Panc1 (cell line): ENCODE data around the gene PMPCA. TPM values are rescaled to one million over a fixed set of nuclear protein-coding genes. Genes with fewer than 3 reads are reported as not detected.

Source experiments
- ATAC-seq: fragments of 200-7000 bp; cut with Tn5 transposase; 2 replicates; pipeline ENCODE4 v1.9.1; 2020; ENCODE audit warnings: mild to moderate bottlenecking, moderate library complexity
- BruUV-seq: library from RNA; stranded (reverse); fragments of 400-500 nt; replicated peaks from 2 replicates; lab custom pipeline; 2021; lab: Mats Ljungman, UMichigan
- CTCF ChIA-PET: fragments of 300-600 bp; sonication (Branson Sonifier 250); formaldehyde crosslinking; loops from one replicate; lab custom pipeline; 2022; ENCODE audit warnings: antibody characterized with exemption; lab: Charles Lee
- POLR2A ChIA-PET: fragments of 300-600 bp; sonication (Branson Sonifier 250); formaldehyde crosslinking; loops from one replicate; lab custom pipeline; 2022; ENCODE audit warnings: antibody characterized with exemption; lab: Charles Lee
- DNase-seq: peaks from one replicate; pipeline ENCODE4 v3.0.0-alpha.2; 2010; ENCODE audit warnings: low read depth, low spot score
- H3K27ac ChIP-seq: 2 replicates; pipeline ENCODE4 v1.5.1; 2011; ENCODE audit warnings: mild to moderate bottlenecking, low read length, inconsistent platforms
- H3K27me3 ChIP-seq: fragments of 200-500 bp; sonication (Bioruptor generic); 2 replicates; pipeline ENCODE4 v1.6.0; 2014; ENCODE audit warnings: low read length, inconsistent platforms; ENCODE audit not compliant: control insufficient read depth, insufficient read depth
- H3K36me3 ChIP-seq: fragments of 200-500 bp; sonication (Bioruptor generic); 2 replicates; pipeline ENCODE4 v1.5.1; 2014; ENCODE audit warnings: inconsistent platforms, mild to moderate bottlenecking, low read length, moderate library complexity; ENCODE audit not compliant: control insufficient read depth, insufficient read depth
- H3K4me1 ChIP-seq: 2 replicates; pipeline ENCODE4 v1.5.1; 2011; ENCODE audit warnings: inconsistent platforms, mild to moderate bottlenecking, low read length, moderate library complexity; ENCODE audit not compliant: control insufficient read depth, insufficient read depth
- H3K4me3 ChIP-seq, 2 experiments: 2 replicates each; pipeline ENCODE4 v1.5.1; 2011 to 2012; ENCODE audit warnings: low read depth in 2 of 2, low read length in 2 of 2, mild to moderate bottlenecking in 2 of 2, inconsistent platforms in 1 of 2, moderate library complexity in 1 of 2
- H3K9me3 ChIP-seq: fragments of 200-500 bp; sonication (Bioruptor generic); 2 replicates; pipeline ENCODE4 v1.5.1; 2014; ENCODE audit warnings: low read depth, mild to moderate bottlenecking, inconsistent platforms, low read length, moderate library complexity; ENCODE audit not compliant: control insufficient read depth, insufficient read depth
- POLR2AphosphoS5 ChIP-seq: IDR thresholded peaks from 2 replicates; pipeline ENCODE4 v1.6.1; 2012; ENCODE audit warnings: mild to moderate bottlenecking, low read depth, low read length, moderate library complexity
- SIN3A ChIP-seq: IDR thresholded peaks from 2 replicates; pipeline ENCODE4 v1.6.1; 2012; ENCODE audit warnings: low read depth, mild to moderate bottlenecking, low read length, moderate library complexity, borderline replicate concordance; ENCODE audit not compliant: insufficient read depth
- TCF7L2 ChIP-seq: IDR thresholded peaks from 2 replicates; pipeline ENCODE4 v1.6.1; 2011; ENCODE audit warnings: mild to moderate bottlenecking, low read depth, low read length, inconsistent platforms
- in situ Hi-C: cut with HindIII; loops from 2 replicates; pipeline ENCODE4 v1.10.0; 2016; ENCODE audit warnings: low sequenced_read_pairs, low pct_unique_long_range_greater_than_20kb
- intact Hi-C: fragments of 100-400 bp; cut with micrococcal nuclease; formaldehyde crosslinking; loops from one replicate; pipeline ENCODE4 v1.10.0; 2022; ENCODE audit not compliant: unreplicated experiment
- total RNA-seq: library from RNA; stranded (reverse); gene quantifications from one replicate; pipeline ENCODE4 v1.2.1, GENCODE V29; 2021; ENCODE audit not compliant: unreplicated experiment
- TF ChIP-seq, protein P1 (sequence below), 2 experiments: IDR thresholded peaks; 2 replicates each; pipeline ENCODE4 v1.6.1; 2011 to 2012; ENCODE audit warnings: low read depth in 2 of 2, control low read depth in 1 of 2, low read length in 1 of 2, mild to moderate bottlenecking in 1 of 2, moderate library complexity in 1 of 2; ENCODE audit not compliant: insufficient read depth in 1 of 2
- TF ChIP-seq, protein P2 (sequence below): fragments of 450-650 bp; IDR thresholded peaks from 2 replicates; pipeline ENCODE4 v1.5.1; 2017; ENCODE audit warnings: mild to moderate bottlenecking

Gene PMPCA
- total RNA-seq, 1 experiment from 2014 or later = 60.9 TPM

DNA sequence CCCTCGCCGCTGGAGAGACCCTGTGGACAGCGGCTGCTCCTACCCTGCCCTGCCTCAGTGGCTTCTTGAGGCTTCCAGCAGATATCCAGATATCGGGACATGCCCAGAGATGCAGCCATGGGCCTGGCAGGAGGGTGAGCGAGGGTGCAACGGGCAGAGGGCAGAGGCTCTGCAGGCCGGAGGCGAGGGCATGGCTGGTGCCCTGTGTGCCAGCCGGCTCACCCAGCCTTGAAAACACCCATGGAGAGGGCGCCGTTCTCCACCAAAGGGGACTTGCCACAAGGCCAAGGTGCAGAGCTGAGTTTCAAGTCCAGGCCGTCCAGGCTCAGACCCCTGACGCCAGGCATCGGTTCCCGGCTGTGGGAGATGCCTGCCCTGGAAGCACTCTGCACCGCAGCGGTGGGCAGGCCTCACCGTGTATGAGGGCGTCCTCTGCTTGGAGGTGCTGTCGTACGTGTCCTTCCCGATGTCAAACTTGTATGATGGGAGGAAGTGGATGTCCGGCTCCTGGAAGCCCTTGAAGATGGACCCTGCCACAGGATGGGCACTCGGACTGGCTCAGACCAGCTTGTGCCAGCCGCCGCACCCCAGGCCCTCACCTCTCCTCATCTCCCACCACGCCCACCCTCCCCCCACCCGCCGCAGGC is 20.3 kb downstream of the PMPCA start:
- BruUV-seq = no TSS peak
- TF ChIP-seq SIN3A = no peak
- TF ChIP-seq POLR2AphosphoS5 = no peak
- no peaks in the 10 kb centered on the region for H3K36me3 ChIP-seq
- H3K4me3 ChIP-seq = no peak overlapping the region
- ATAC-seq = peak; percentile 40
- intact Hi-C loops = no loop called here
- no peaks in the 10 kb centered on the region for H3K4me1 ChIP-seq
- CTCF ChIA-PET = no interaction called here
- no peaks in the 10 kb centered on the region for H3K27me3 ChIP-seq
- in situ Hi-C loops = no loop called here
- POLR2A ChIA-PET = no interaction called here
- no peak overlapping the region for H3K27ac ChIP-seq
- DNase-seq = no peak
- H3K9me3 ChIP-seq = no peaks in the 10 kb centered on the region

DNA sequence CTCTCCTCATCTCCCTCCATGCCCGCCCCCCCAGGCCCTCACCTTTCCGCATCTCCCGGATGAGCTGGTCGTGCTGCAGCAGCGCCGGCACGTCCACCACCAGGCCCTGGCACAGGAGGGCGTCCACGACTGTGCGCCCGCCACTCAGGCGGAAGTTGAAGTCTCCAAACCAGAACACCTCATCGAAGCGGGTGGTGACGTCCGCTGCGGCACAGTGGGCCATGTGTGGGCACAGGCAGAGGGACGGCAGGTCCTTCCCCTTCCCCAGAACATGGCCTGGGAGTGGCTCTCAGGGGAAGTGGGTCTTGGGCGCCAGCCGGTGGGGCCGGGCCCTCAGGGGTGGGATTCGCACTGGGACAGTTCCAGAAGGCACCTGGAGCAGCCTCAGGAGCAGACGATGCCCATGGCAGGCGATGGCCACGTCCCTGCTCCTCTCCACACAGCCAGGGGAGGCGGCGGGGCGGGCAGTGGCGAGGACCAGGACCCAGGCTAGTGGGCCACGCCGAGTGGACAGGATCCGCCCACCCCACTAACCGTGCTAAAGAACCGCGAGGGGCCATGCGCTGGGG is 21.4 kb downstream of the PMPCA start:
- TF ChIP-seq SIN3A (no peak), TCF7L2 (no peak), POLR2AphosphoS5 (no peak)
- TF ChIP-seq, protein P1, sequence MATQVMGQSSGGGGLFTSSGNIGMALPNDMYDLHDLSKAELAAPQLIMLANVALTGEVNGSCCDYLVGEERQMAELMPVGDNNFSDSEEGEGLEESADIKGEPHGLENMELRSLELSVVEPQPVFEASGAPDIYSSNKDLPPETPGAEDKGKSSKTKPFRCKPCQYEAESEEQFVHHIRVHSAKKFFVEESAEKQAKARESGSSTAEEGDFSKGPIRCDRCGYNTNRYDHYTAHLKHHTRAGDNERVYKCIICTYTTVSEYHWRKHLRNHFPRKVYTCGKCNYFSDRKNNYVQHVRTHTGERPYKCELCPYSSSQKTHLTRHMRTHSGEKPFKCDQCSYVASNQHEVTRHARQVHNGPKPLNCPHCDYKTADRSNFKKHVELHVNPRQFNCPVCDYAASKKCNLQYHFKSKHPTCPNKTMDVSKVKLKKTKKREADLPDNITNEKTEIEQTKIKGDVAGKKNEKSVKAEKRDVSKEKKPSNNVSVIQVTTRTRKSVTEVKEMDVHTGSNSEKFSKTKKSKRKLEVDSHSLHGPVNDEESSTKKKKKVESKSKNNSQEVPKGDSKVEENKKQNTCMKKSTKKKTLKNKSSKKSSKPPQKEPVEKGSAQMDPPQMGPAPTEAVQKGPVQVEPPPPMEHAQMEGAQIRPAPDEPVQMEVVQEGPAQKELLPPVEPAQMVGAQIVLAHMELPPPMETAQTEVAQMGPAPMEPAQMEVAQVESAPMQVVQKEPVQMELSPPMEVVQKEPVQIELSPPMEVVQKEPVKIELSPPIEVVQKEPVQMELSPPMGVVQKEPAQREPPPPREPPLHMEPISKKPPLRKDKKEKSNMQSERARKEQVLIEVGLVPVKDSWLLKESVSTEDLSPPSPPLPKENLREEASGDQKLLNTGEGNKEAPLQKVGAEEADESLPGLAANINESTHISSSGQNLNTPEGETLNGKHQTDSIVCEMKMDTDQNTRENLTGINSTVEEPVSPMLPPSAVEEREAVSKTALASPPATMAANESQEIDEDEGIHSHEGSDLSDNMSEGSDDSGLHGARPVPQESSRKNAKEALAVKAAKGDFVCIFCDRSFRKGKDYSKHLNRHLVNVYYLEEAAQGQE (IDR thresholded peaks at IDR 0.05; ENCODE audit: insufficient read depth in 1 of 2, low read depth in 2 of 2, low read length in 1 of 2) = no peak
- TF ChIP-seq, protein P2, sequence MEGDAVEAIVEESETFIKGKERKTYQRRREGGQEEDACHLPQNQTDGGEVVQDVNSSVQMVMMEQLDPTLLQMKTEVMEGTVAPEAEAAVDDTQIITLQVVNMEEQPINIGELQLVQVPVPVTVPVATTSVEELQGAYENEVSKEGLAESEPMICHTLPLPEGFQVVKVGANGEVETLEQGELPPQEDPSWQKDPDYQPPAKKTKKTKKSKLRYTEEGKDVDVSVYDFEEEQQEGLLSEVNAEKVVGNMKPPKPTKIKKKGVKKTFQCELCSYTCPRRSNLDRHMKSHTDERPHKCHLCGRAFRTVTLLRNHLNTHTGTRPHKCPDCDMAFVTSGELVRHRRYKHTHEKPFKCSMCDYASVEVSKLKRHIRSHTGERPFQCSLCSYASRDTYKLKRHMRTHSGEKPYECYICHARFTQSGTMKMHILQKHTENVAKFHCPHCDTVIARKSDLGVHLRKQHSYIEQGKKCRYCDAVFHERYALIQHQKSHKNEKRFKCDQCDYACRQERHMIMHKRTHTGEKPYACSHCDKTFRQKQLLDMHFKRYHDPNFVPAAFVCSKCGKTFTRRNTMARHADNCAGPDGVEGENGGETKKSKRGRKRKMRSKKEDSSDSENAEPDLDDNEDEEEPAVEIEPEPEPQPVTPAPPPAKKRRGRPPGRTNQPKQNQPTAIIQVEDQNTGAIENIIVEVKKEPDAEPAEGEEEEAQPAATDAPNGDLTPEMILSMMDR = no peak
- ATAC-seq (no peak), DNase-seq (no peak)
- Histone ChIP-seq H3K4me1 (no peaks in the 10 kb centered on the region), H3K4me3 (no peak overlapping the region), H3K9me3 (no peaks in the 10 kb centered on the region), H3K27me3 (no peaks in the 10 kb centered on the region), H3K36me3 (no peaks in the 10 kb centered on the region), H3K27ac (no peak overlapping the region)
- in situ Hi-C loops = no loop called here
- no TSS peak for BruUV-seq
- CTCF ChIA-PET = no interaction called here
- POLR2A ChIA-PET = no interaction called here
- intact Hi-C loops = no loop called here

DNA sequence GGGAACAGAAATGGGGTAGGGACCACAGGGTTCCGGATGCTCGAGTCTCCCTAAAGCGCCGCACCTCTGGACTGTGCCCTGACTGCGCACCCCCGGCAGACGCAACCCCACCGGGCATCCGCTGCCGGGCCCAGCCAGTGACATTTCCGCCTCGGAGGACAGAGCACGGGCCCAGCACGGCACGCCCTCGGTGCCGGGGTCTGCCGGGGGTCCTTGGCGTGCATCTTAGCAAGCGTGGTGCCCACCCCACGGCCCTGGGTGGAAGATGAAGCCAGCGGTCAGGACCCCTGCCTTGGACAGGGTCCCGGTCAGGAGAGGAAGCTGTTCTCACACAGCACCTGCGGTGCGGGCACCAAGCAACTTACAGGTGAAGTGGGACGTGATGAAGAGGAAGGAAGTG is 22.1 kb downstream of the PMPCA start:
- no peak for TF ChIP-seq SIN3A
- TF ChIP-seq, protein P1 (IDR thresholded peaks at IDR 0.05; ENCODE audit: insufficient read depth in 1 of 2, low read depth in 2 of 2, low read length in 1 of 2) = no peak
- TF ChIP-seq, protein P2 = no peak
- TF ChIP-seq POLR2AphosphoS5 = no peak
- no peak for TF ChIP-seq TCF7L2
- no peak for ATAC-seq
- no peaks in the 10 kb centered on the region for H3K36me3 ChIP-seq
- H3K4me3 ChIP-seq = no peak overlapping the region
- intact Hi-C loops = no loop called here
- ChIA-PET POLR2A (no interaction called here), CTCF (no interaction called here)
- no peak for DNase-seq
- in situ Hi-C loops = no loop called here
- no peak overlapping the region for H3K27ac ChIP-seq
- no peaks in the 10 kb centered on the region for H3K4me1 ChIP-seq
- no peaks in the 10 kb centered on the region for H3K27me3 ChIP-seq
- no peaks in the 10 kb centered on the region for H3K9me3 ChIP-seq
- BruUV-seq = no TSS peak
